Measurements from ENCODE around the gene COQ6.
"Not testable (repeated sequence)": the region's sequence is repeated elsewhere in the genome, so short reads cannot be mapped to it uniquely, and the experiment has no call there.

Gene COQ6

GRCh38 chr14:73949752-73950734 lies at the start of gene COQ6, which contains the start of gene FAM161B:
Gene COQ6, plus strand, starts transcription at chr14:73950302. Its CDS starts 31 bp downstream, at chr14:73950333.
Gene FAM161B, minus strand, starts transcription at chr14:73950094. Its CDS starts 68 bp downstream, at chr14:73950026.
- peak; percentile 77 to 79 for DNase-seq (ENCODE audit: low read depth in 2 of 2)

- no peak for DNase-seq (ENCODE audit: low read depth in 2 of 2)
Observed at GRCh38 chr14:73903028-73903427, 47.1 kb upstream of the COQ6 start.

- DNase-seq (ENCODE audit: low read depth in 2 of 2): no peak
Observed at GRCh38 chr14:73909681-73910080, 40.4 kb upstream of the COQ6 start.

GRCh38 chr14:73913256-73913655 lies 36.8 kb upstream of the COQ6 start:
- DNase-seq (ENCODE audit: low read depth in 2 of 2): no peak

GRCh38 chr14:73916324-73916723 lies 33.8 kb upstream of the COQ6 start:
- DNase-seq (ENCODE audit: low read depth in 2 of 2): no peak

- not testable (repeated sequence) for DNase-seq (ENCODE audit: low read depth in 2 of 2)
Observed at GRCh38 chr14:73919457-73919856, 30.6 kb upstream of the COQ6 start.

GRCh38 chr14:73924337-73924736 lies 25.8 kb upstream of the COQ6 start:
- DNase-seq (ENCODE audit: low read depth in 2 of 2): no peak

- DNase-seq (ENCODE audit: low read depth in 2 of 2): no peak
Observed at GRCh38 chr14:73935666-73936065, 14.4 kb upstream of the COQ6 start.

GRCh38 chr14:73936548-73936947 lies 13.6 kb upstream of the COQ6 start:
- DNase-seq (ENCODE audit: low read depth in 2 of 2): no peak

- no peak for DNase-seq (ENCODE audit: low read depth in 2 of 2)
Observed at GRCh38 chr14:73937012-73937411, 13.1 kb upstream of the COQ6 start.

GRCh38 chr14:73942180-73942579 lies 7.9 kb upstream of the COQ6 start:
- DNase-seq (ENCODE audit: low read depth in 2 of 2): no peak

GRCh38 chr14:73943083-73943482 lies 7.0 kb upstream of the COQ6 start:
- no peak for DNase-seq (ENCODE audit: low read depth in 2 of 2)

- DNase-seq (ENCODE audit: low read depth in 2 of 2): no peak
Observed at GRCh38 chr14:73944432-73945158, 5.5 kb upstream of the COQ6 start.

GRCh38 chr14:73945159-73945670 lies 4.9 kb upstream of the COQ6 start:
- no peak for DNase-seq (ENCODE audit: low read depth in 2 of 2)

- DNase-seq (ENCODE audit: low read depth in 2 of 2): no peak
Observed at GRCh38 chr14:73953731-73954130, 3.6 kb downstream of the COQ6 start.

- no peak for DNase-seq (ENCODE audit: low read depth in 2 of 2)
Observed at GRCh38 chr14:73955674-73956073, 5.6 kb downstream of the COQ6 start.

- DNase-seq (ENCODE audit: low read depth in 2 of 2): no peak
Observed at GRCh38 chr14:73958591-73958990, 8.5 kb downstream of the COQ6 start.

GRCh38 chr14:73961192-73961591 lies 11.1 kb downstream of the COQ6 start:
- no peak for DNase-seq (ENCODE audit: low read depth in 2 of 2)

- no peak for DNase-seq (ENCODE audit: low read depth in 2 of 2)
Observed at GRCh38 chr14:73965216-73965615, 15.1 kb downstream of the COQ6 start.

GRCh38 chr14:73968885-73969284 lies 18.8 kb downstream of the COQ6 start:
- no peak for DNase-seq (ENCODE audit: low read depth in 2 of 2)

- no peak for DNase-seq (ENCODE audit: low read depth in 2 of 2)
Observed at GRCh38 chr14:73973497-73973896, 23.4 kb downstream of the COQ6 start.

- no peak for DNase-seq (ENCODE audit: low read depth in 2 of 2)
Observed at GRCh38 chr14:73976125-73976524, 26.0 kb downstream of the COQ6 start.
